Mesendoderm (in vitro differentiated cells): ENCODE data around the gene ITPR3.
A peak's percentile ranks its signal among the peaks of the same experiment; 100 is the strongest.

Experiments used
- DNase-seq: peaks from one replicate; pipeline ENCODE4 v3.0.0; 2013
- H2AK5ac ChIP-seq: 2 replicates; pipeline ENCODE4 v1.6.1; 2013; ENCODE audit warnings: low read length, inconsistent platforms
- H2BK120ac ChIP-seq: 2 replicates; pipeline ENCODE4 v1.6.1; 2013; ENCODE audit warnings: low read depth, mild to moderate bottlenecking, low read length, moderate library complexity, mixed read lengths
- H2BK15ac ChIP-seq: replicated peaks from 2 replicates; pipeline ENCODE4 v1.6.1; 2013; ENCODE audit warnings: low read depth, mild to moderate bottlenecking, moderate library complexity
- H2BK5ac ChIP-seq: 2 replicates; pipeline ENCODE4 v1.6.1; 2013; ENCODE audit warnings: low read length, inconsistent platforms
- H3K18ac ChIP-seq: 2 replicates; pipeline ENCODE4 v1.6.1; 2013; ENCODE audit warnings: mild to moderate bottlenecking, low read length, mixed read lengths
- H3K23ac ChIP-seq: one replicate; pipeline ENCODE4 v1.6.1; 2013; ENCODE audit warnings: low read length
- H3K27ac ChIP-seq: 2 replicates; pipeline ENCODE4 v1.5.1; 2013; ENCODE audit warnings: low read depth, mild to moderate bottlenecking, inconsistent platforms, low read length, moderate library complexity
- H3K27me3 ChIP-seq: 2 replicates; pipeline ENCODE4 v1.6.1; 2013; ENCODE audit warnings: low read length, control low read depth, mild to moderate bottlenecking, inconsistent platforms; ENCODE audit not compliant: insufficient read depth, poor library complexity
- H3K36me3 ChIP-seq: 2 replicates; pipeline ENCODE4 v1.6.1; 2013; ENCODE audit warnings: low read length, inconsistent platforms; ENCODE audit not compliant: control insufficient read depth, insufficient read depth
- H3K4ac ChIP-seq: one replicate; pipeline ENCODE4 v1.6.1; 2013; ENCODE audit warnings: low read depth, mild to moderate bottlenecking, low read length, moderate library complexity
- H3K4me1 ChIP-seq: 2 replicates; pipeline ENCODE4 v1.6.1; 2013; ENCODE audit warnings: low read depth, low read length, inconsistent platforms; ENCODE audit not compliant: control insufficient read depth
- H3K4me2 ChIP-seq: 2 replicates; pipeline ENCODE4 v1.6.1; 2013; ENCODE audit warnings: low read length
- H3K4me3 ChIP-seq: 2 replicates; pipeline ENCODE4 v1.5.1; 2013; ENCODE audit warnings: mild to moderate bottlenecking, low read length
- H3K56ac ChIP-seq: one replicate; pipeline ENCODE4 v1.6.1; 2013; ENCODE audit warnings: low read length
- H3K79me1 ChIP-seq: 2 replicates; pipeline ENCODE4 v1.6.1; 2013; ENCODE audit warnings: low read length, inconsistent platforms
- H3K79me2 ChIP-seq: 2 replicates; pipeline ENCODE4 v1.6.1; 2013; ENCODE audit warnings: mild to moderate bottlenecking, low read length; ENCODE audit not compliant: control insufficient read depth, insufficient read depth
- H3K9ac ChIP-seq: 2 replicates; pipeline ENCODE4 v1.6.1; 2013; ENCODE audit warnings: low read length, inconsistent platforms
- H4K5ac ChIP-seq: one replicate; pipeline ENCODE4 v1.6.1; 2013; ENCODE audit warnings: low read length
- H4K8ac ChIP-seq: one replicate; pipeline ENCODE4 v1.6.1; 2013; ENCODE audit warnings: low read depth, mild to moderate bottlenecking, control low read depth, low read length, moderate library complexity
- WGBS: extraction: QIAGEN DNeasy Blood & Tissue Kit; methylation state at CpG from one replicate; pipeline ENCODE4 v1.1.7; 2013; ENCODE audit warnings: low lambda C conversion rate, missing lambda C conversion rate; ENCODE audit not compliant: insufficient coverage; ENCODE audit errors: extremely low coverage; 5-methylcytosine and 5-hydroxymethylcytosine counted together

ITPR3 gene

GRCh38 chr6:33577718-33578117 lies 43.4 kb upstream of the ITPR3 start:
- no peak overlapping the region for H3K4me2 ChIP-seq
- no peak overlapping the region for H2BK120ac ChIP-seq
- no peak overlapping the region for H3K4ac ChIP-seq
- H2BK15ac ChIP-seq: no peak overlapping the region
- no peak overlapping the region for H4K8ac ChIP-seq
- H3K23ac ChIP-seq: no peak overlapping the region
- no peak overlapping the region for H3K27ac ChIP-seq
- no peak overlapping the region for H3K18ac ChIP-seq
- no peak overlapping the region for H3K4me3 ChIP-seq
- H3K56ac ChIP-seq: no peak overlapping the region
- DNase-seq: no peak
- peaks cover 12% of the 10 kb centered on the region for H3K79me1 ChIP-seq
- H2AK5ac ChIP-seq: no peak overlapping the region
- no peaks in the 10 kb centered on the region for H3K27me3 ChIP-seq
- WGBS: no CpG with 5 or more reads among the region's 6 CpGs
- peaks cover 5% of the 10 kb centered on the region for H3K36me3 ChIP-seq
- H3K4me1 ChIP-seq: no peaks in the 10 kb centered on the region
- H3K79me2 ChIP-seq: peaks cover 16% of the 10 kb centered on the region
- H4K5ac ChIP-seq: no peak overlapping the region
- H3K9ac ChIP-seq: no peak overlapping the region
- H2BK5ac ChIP-seq: no peak overlapping the region

- Histone ChIP-seq H3K4me3 (no peak overlapping the region), H4K8ac (no peak overlapping the region), H3K27me3 (no peaks in the 10 kb centered on the region), H3K4ac (no peak overlapping the region), H3K79me2 (peaks cover 16% of the 10 kb centered on the region), H3K9ac (no peak overlapping the region), H3K18ac (no peak overlapping the region), H4K5ac (no peak overlapping the region), H2BK15ac (no peak overlapping the region), H3K27ac (no peak overlapping the region), H2BK5ac (no peak overlapping the region), H3K4me1 (no peaks in the 10 kb centered on the region), H3K56ac (no peak overlapping the region), H2AK5ac (no peak overlapping the region), H3K4me2 (no peak overlapping the region), H2BK120ac (no peak overlapping the region), H3K79me1 (peaks cover 12% of the 10 kb centered on the region), H3K36me3 (peaks cover 5% of the 10 kb centered on the region), H3K23ac (no peak overlapping the region)
- DNase-seq: no peak
- no CpG with 5 or more reads among the region's 7 CpGs for WGBS
These were observed 43.0 kb upstream of the ITPR3 start for GRCh38 chr6:33578164-33578563.

- no peak overlapping the region for H3K4me2 ChIP-seq
- no peak overlapping the region for H2AK5ac ChIP-seq
- no peak overlapping the region for H2BK120ac ChIP-seq
- H3K9ac ChIP-seq: peak overlapping the region; percentile 51
- H2BK15ac ChIP-seq: no peak overlapping the region
- H2BK5ac ChIP-seq: no peak overlapping the region
- peaks cover 16% of the 10 kb centered on the region for H3K79me2 ChIP-seq
- no peak overlapping the region for H3K4me3 ChIP-seq
- H3K56ac ChIP-seq: peak overlapping the region; percentile 79
- no peak overlapping the region for H3K18ac ChIP-seq
- H4K5ac ChIP-seq: no peak overlapping the region
- H4K8ac ChIP-seq: no peak overlapping the region
- H3K4ac ChIP-seq: no peak overlapping the region
- no peaks in the 10 kb centered on the region for H3K4me1 ChIP-seq
- no peak overlapping the region for H3K27ac ChIP-seq
- H3K36me3 ChIP-seq: peaks cover 5% of the 10 kb centered on the region
- no peak for DNase-seq
- H3K79me1 ChIP-seq: peaks cover 12% of the 10 kb centered on the region
- WGBS: no CpG with 5 or more reads among the region's 9 CpGs
- no peak overlapping the region for H3K23ac ChIP-seq
- H3K27me3 ChIP-seq: no peaks in the 10 kb centered on the region
These were observed 42.5 kb upstream of the ITPR3 start for GRCh38 chr6:33578588-33579011.

GRCh38 chr6:33579828-33580714 lies 41.1 kb upstream of the ITPR3 start, which contains the start of gene BAK1:
Gene BAK1 (minus strand): TSS chr6:33580276. CDS start chr6:33577604, 2,672 bp downstream.
- peak within 1 kb of the TSS; percentile 93 for H3K4me3 ChIP-seq
- peak within 1 kb of the TSS; percentile 46 for H3K27ac ChIP-seq
- peak within 1 kb of the TSS; percentile 1 for H3K18ac ChIP-seq
- H2BK5ac ChIP-seq: no peak within 1 kb of the TSS
- H3K36me3 ChIP-seq: peaks cover 2% of the 10 kb centered on the region
- H3K4me2 ChIP-seq: peak within 1 kb of the TSS; percentile 51
- H4K5ac ChIP-seq: no peak within 1 kb of the TSS
- peak within 1 kb of the TSS; percentile 7 for H3K23ac ChIP-seq
- peaks cover 16% of the 10 kb centered on the region for H3K79me2 ChIP-seq
- WGBS: no CpG with 5 or more reads among the region's 24 CpGs
- H2AK5ac ChIP-seq: peak within 1 kb of the TSS; percentile 74
- H3K56ac ChIP-seq: peak within 1 kb of the TSS; percentile 96
- no peak within 1 kb of the TSS for H2BK120ac ChIP-seq
- peak within 1 kb of the TSS; percentile 97 for H3K9ac ChIP-seq
- H3K4ac ChIP-seq: no peak within 1 kb of the TSS
- H4K8ac ChIP-seq: peak within 1 kb of the TSS; percentile 58
- peak; percentile 96 for DNase-seq
- no peaks in the 10 kb centered on the region for H3K27me3 ChIP-seq
- no peak within 1 kb of the TSS for H2BK15ac ChIP-seq
- no peaks in the 10 kb centered on the region for H3K4me1 ChIP-seq
- peaks cover 12% of the 10 kb centered on the region for H3K79me1 ChIP-seq

GRCh38 chr6:33581186-33581585 lies 39.9 kb upstream of the ITPR3 start:
- Histone ChIP-seq H3K9ac (no peak overlapping the region), H3K27ac (no peak overlapping the region)

More at GRCh38 chr6:33581186-33581585, 39.9 kb upstream of the ITPR3 start:
- Histone ChIP-seq H3K36me3 (peaks cover 2% of the 10 kb centered on the region), H2AK5ac (no peak overlapping the region), H3K4ac (no peak overlapping the region), H2BK15ac (no peak overlapping the region), H4K8ac (no peak overlapping the region), H3K4me3 (no peak overlapping the region), H3K56ac (no peak overlapping the region), H3K4me1 (peaks cover 1% of the 10 kb centered on the region), H3K79me2 (peaks cover 16% of the 10 kb centered on the region), H3K4me2 (no peak overlapping the region), H4K5ac (no peak overlapping the region), H3K23ac (no peak overlapping the region), H3K27me3 (no peaks in the 10 kb centered on the region), H2BK5ac (no peak overlapping the region), H3K79me1 (peaks cover 12% of the 10 kb centered on the region), H3K18ac (no peak overlapping the region), H2BK120ac (no peak overlapping the region)
- WGBS: no CpG with 5 or more reads among the region's 5 CpGs
- DNase-seq: no peak
